HUES64 (cell line): ENCODE measurements around the gene APOBEC3F.
"Not testable (repeated sequence)": the region's sequence is repeated elsewhere in the genome, so short reads cannot be mapped to it uniquely, and the experiment has no call there.

ENCODE experiments used
- H3K27ac ChIP-seq: 2 replicates; pipeline ENCODE4 v1.7.0; 2013; ENCODE audit warnings: low read depth, low read length, inconsistent platforms
- H3K27me3 ChIP-seq: 2 replicates; pipeline ENCODE4 v1.6.1; 2013; ENCODE audit warnings: mild to moderate bottlenecking, low read length; ENCODE audit not compliant: insufficient read depth
- H3K36me3 ChIP-seq: 2 replicates; pipeline ENCODE4 v1.6.1; 2013; ENCODE audit warnings: mild to moderate bottlenecking, low read length; ENCODE audit not compliant: insufficient read depth
- H3K4me1 ChIP-seq: 2 replicates; pipeline ENCODE4 v1.6.1; 2013; ENCODE audit warnings: mild to moderate bottlenecking, low read length, moderate library complexity; ENCODE audit not compliant: insufficient read depth
- H3K4me3 ChIP-seq: 2 replicates; pipeline ENCODE4 v1.5.1; 2013; ENCODE audit warnings: mild to moderate bottlenecking, low read length, moderate library complexity
- H3K9ac ChIP-seq: 2 replicates; pipeline ENCODE4 v1.6.1; 2013; ENCODE audit warnings: mild to moderate bottlenecking, low read depth, low read length
- H3K9me3 ChIP-seq: 2 replicates; pipeline ENCODE4 v1.6.1; 2013; ENCODE audit warnings: low read depth, low read length; ENCODE audit not compliant: insufficient read depth
- WGBS: fragments of 150-250, 120-280 bp; methylation state at CpG from one replicate; pipeline ENCODE4 v1.1.7; 2013; ENCODE audit warnings: missing lambda C conversion rate; 5-methylcytosine and 5-hydroxymethylcytosine counted together

The APOBEC3F gene

DNA sequence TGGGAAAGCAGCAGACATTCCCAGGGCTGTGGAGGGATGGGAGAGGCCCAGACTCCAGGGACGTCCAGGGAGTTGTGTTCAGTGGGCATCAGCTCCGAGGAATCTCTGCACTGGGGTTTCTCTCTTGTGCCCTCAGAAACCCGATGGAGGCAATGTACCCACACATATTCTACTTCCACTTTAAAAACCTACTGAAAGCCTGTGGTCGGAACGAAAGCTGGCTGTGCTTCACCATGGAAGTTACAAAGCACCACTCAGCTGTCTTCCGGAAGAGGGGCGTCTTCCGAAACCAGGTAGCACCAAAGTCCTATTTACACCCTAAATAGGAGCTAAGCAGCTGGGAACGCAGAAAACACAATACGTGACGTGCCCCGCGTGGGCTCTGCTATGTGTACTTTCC lies 11.4 kb upstream of the APOBEC3F start:
- Histone ChIP-seq H3K4me3 (no peak overlapping the region), H3K9ac (no peak overlapping the region), H3K4me1 (peaks cover 15% of the 10 kb centered on the region), H3K27ac (no peak overlapping the region), H3K9me3 (no peaks in the 10 kb centered on the region), H3K27me3 (no peaks in the 10 kb centered on the region), H3K36me3 (peaks cover 4% of the 10 kb centered on the region; the same call in 1 of the 2 replicates)
- WGBS = 93% methylated on average over 13 of the region's 13 CpGs

GRCh38 chr22:39030705-39031104 lies 10.0 kb upstream of the APOBEC3F start:
- 95% methylated on average over 14 of the region's 14 CpGs for WGBS
- H3K27ac ChIP-seq = no peak overlapping the region

DNA sequence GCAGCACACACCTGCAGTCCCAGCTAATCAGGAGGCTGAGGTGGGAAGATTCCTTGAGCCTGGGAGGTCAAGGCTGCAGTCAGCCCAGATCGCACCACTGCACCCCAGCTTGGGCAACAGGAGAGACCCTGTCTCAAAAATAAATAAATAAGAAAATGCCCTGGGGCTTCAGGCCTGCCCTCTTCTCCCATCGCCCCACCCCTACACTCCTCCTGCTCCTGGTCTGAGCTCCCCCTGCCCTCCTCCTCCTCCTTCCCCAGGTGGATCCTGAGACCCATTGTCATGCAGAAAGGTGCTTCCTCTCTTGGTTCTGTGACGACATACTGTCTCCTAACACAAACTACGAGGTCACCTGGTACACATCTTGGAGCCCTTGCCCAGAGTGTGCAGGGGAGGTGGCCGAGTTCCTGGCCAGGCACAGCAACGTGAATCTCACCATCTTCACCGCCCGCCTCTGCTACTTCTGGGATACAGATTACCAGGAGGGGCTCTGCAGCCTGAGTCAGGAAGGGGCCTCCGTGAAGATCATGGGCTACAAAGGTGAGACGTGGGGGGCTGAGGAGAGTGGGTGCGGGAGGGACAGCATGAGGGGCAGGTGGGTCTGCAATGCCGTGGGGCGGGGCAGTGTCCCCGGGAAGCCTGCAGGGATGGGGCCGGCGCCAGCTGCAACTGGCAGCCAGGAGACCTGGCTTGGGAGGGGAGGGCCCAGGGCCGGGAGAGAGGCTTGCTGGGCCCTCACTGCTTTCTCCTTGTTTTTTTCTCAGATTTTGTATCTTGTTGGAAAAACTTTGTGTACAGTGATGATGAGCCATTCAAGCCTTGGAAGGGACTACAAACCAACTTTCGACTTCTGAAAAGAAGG lies 9.0 kb upstream of the APOBEC3F start:
- Histone ChIP-seq H3K4me3 (peak overlapping the region; percentile 38), H3K27ac (peak overlapping the region; percentile 35; the same call in 1 of the 2 replicates), H3K4me1 (peaks cover 15% of the 10 kb centered on the region), H3K9ac (0 out of 2 replicates have a peak overlapping the region, but pooled peaks have one; percentile 31)
- not testable (repeated sequence) for H3K27me3 ChIP-seq, H3K36me3 ChIP-seq, H3K9me3 ChIP-seq
- WGBS = 39% methylated on average over 16 of the region's 18 CpGs

More at GRCh38 chr22:39030705-39031104, 10.0 kb upstream of the APOBEC3F start:
- H3K9ac ChIP-seq = no peak overlapping the region
- H3K4me1 ChIP-seq = peaks cover 15% of the 10 kb centered on the region
- H3K9me3 ChIP-seq = no peaks in the 10 kb centered on the region
- H3K27me3 ChIP-seq = no peaks in the 10 kb centered on the region
- H3K36me3 ChIP-seq = no peaks in the 10 kb centered on the region; the same call in 1 of the 2 replicates
- H3K4me3 ChIP-seq = no peak overlapping the region

DNA sequence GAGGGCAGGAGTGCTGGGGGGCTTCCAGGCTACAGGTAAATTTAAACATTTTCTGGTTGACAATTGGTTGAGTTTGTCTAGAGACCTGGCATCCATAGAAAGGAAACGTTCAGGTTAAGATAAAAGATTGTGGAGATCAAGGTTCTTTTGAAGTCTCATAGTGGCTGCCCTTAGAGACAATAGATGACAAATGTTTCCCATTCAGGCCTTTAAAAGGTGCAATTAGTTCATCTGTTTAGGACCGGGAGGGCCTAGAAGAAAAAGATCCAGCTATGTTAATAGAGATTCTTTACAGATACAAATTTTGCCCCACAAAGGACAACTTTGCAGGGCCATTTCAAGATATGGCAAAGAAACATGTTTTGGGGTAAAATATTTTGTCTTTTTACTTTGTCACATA lies 3.6 kb upstream of the APOBEC3F start:
- peaks cover 13% of the 10 kb centered on the region for H3K4me1 ChIP-seq
- H3K9me3 ChIP-seq, H3K4me3 ChIP-seq, H3K36me3 ChIP-seq, H3K27ac ChIP-seq, H3K27me3 ChIP-seq, H3K9ac ChIP-seq: not testable (repeated sequence)
- WGBS = 24% methylated on average over 2 of the region's 2 CpGs

DNA sequence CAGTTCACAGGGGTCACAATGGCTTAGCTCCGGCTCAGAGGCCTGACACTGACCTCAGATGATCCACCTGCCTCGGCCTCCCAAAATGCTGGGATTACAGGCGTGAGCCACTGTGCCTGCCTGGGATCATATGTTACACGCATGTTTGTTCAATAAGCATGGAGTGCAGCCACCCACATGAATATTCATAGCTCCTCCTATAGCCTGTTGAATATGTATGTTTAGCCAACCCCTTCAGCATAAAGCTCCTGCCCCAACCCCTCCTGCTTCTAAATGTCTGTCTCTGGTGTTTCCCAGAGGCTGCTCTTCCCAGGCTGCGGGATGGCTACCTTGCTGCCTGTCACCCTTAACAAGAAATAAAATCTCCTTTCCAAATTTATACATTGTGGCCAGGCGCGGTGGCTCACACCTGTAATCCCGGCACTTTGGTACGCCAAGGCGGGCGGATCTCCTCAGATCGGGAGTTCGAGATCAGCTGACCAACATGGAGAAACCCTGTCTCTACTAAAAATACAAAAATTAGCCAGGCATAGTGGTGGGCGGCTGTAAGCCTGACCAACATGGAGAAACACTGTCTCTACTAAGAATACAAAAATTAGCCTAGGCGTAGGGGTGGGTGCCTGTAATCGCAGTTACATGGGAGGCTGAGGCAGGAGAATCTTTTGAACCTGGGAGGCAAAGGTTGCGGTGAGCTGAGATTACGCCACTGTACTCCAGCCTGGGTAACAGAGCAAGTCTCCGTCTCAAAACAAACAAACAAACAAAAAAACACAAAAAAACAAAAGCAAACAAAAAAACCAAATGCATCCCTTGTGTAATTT lies 1.1 kb upstream of the APOBEC3F start:
- peak overlapping the region; percentile 60; the same call in 1 of the 2 replicates for H3K27ac ChIP-seq
- no peaks in the 10 kb centered on the region for H3K36me3 ChIP-seq
- H3K4me3 ChIP-seq = peak overlapping the region; percentile 52
- H3K4me1 ChIP-seq = peaks cover 9% of the 10 kb centered on the region
- 84% methylated on average over 19 of the region's 19 CpGs for WGBS
- H3K9me3 ChIP-seq = no peaks in the 10 kb centered on the region
- no peak overlapping the region; the same call in 1 of the 2 replicates for H3K9ac ChIP-seq
- H3K27me3 ChIP-seq = no peaks in the 10 kb centered on the region

DNA sequence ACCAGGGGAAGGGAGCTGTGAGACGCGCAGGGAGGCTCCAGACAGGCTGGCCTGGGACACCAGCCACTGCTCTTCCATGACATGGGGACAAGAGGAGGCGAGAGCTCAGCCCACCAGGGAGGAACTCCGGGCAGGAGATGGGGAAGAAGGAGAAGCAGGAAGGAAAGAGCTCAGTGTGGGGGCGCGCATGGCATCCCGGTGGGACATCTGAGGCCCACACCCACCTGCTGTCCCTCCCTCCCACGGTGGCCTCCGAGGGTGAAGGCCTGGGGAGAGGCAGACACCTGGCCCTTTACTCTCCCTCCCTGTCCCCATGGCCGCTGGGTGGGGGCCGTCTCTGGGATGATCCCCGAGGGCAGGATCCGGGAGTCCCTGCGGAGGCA lies 518 bp upstream of the APOBEC3F start:
- H3K27me3 ChIP-seq, H3K4me1 ChIP-seq, H3K9me3 ChIP-seq, H3K9ac ChIP-seq, H3K36me3 ChIP-seq: not testable (repeated sequence)
- H3K4me3 ChIP-seq = peak overlapping the region; percentile 52
- 18% methylated on average over 6 of the region's 14 CpGs for WGBS
- H3K27ac ChIP-seq = peak overlapping the region; percentile 60; the same call in 1 of the 2 replicates

- Histone ChIP-seq H3K27ac (no peak overlapping the region), H3K36me3 (no peaks in the 10 kb centered on the region), H3K4me1 (peaks cover 9% of the 10 kb centered on the region), H3K9me3 (no peaks in the 10 kb centered on the region), H3K9ac (no peak overlapping the region), H3K27me3 (no peaks in the 10 kb centered on the region), H3K4me3 (peak overlapping the region; percentile 52; the same call in 1 of the 2 replicates)
- 95% methylated on average over 6 of the region's 7 CpGs for WGBS
Observed at GRCh38 chr22:39041908-39042307, 1.2 kb downstream of the APOBEC3F start.

GRCh38 chr22:39043063-39043462 lies 2.4 kb downstream of the APOBEC3F start:
- not testable (repeated sequence) for H3K36me3 ChIP-seq, H3K9ac ChIP-seq, H3K4me3 ChIP-seq, H3K27ac ChIP-seq, H3K4me1 ChIP-seq, H3K9me3 ChIP-seq, H3K27me3 ChIP-seq
- 95% methylated on average over 10 of the region's 18 CpGs for WGBS

DNA sequence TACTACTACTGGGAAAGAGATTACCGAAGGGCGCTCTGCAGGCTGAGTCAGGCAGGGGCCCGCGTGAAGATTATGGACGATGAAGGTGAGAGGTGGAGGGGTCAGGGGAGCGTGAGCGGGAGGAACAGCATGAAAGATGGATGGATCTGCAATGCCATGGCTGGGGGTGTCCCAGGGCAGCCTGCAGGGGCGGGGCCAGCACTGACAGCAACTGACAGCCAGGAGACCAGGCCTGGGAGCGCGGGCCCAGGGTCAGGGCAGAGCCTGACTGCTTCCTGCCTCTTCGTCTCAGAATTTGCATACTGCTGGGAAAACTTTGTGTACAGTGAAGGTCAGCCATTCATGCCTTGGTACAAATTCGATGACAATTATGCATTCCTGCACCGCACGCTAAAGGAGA lies 4.5 kb downstream of the APOBEC3F start:
- not testable (repeated sequence) for H3K4me1 ChIP-seq, H3K27me3 ChIP-seq, H3K9ac ChIP-seq, H3K4me3 ChIP-seq, H3K9me3 ChIP-seq, H3K36me3 ChIP-seq, H3K27ac ChIP-seq
- 81% methylated on average over 14 of the region's 14 CpGs for WGBS

- not testable (repeated sequence) for H3K4me3 ChIP-seq, H3K27ac ChIP-seq, H3K27me3 ChIP-seq, H3K36me3 ChIP-seq, H3K9me3 ChIP-seq, H3K9ac ChIP-seq
- H3K4me1 ChIP-seq = peaks cover 10% of the 10 kb centered on the region; the same call in 1 of the 2 replicates
- WGBS = 92% methylated on average over 7 of the region's 7 CpGs
Observed at GRCh38 chr22:39049486-39049885, 8.8 kb downstream of the APOBEC3F start.

GRCh38 chr22:39051844-39052495 lies 11.3 kb downstream of the APOBEC3F start:
- not testable (repeated sequence) for H3K27ac ChIP-seq, H3K36me3 ChIP-seq, H3K27me3 ChIP-seq, H3K9me3 ChIP-seq, H3K9ac ChIP-seq, H3K4me3 ChIP-seq
- 72% methylated on average over 15 of the region's 18 CpGs for WGBS
- peaks cover 10% of the 10 kb centered on the region; the same call in 1 of the 2 replicates for H3K4me1 ChIP-seq
